Stimulated activated CD4-positive, alpha-beta T cell treated with anti-CD3 and anti-CD28 coated beads, Interleukin-2, amount 100 ng/mL, for 24 hours (primary cell): ENCODE results near the gene IL36A.

Experiments used
- DNase-seq, 2 donors: peaks; one replicate each; pipeline ENCODE4 v3.0.0-alpha.2; 2020

The IL36A gene

DNA sequence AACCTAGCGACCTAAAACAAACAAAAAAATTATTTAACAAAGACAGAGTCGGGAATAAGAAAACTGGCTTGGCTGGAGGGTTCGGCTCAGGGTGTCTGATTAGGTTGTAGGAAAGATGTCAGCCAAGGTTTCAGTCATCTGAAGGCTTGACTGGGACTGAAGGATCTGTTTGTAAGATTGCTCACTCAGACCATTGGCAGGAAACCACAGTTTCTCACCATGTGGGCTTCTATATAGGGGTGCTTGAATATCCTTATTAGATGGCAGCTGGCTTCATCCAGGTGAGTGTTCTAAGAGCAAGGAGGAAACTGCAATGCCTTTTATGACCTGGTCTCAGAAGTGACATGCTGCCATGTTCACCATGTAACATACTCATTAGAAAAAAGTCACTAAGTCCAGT lies 48.4 kb downstream of the IL36A start:
- DNase-seq, result no peak

DNA sequence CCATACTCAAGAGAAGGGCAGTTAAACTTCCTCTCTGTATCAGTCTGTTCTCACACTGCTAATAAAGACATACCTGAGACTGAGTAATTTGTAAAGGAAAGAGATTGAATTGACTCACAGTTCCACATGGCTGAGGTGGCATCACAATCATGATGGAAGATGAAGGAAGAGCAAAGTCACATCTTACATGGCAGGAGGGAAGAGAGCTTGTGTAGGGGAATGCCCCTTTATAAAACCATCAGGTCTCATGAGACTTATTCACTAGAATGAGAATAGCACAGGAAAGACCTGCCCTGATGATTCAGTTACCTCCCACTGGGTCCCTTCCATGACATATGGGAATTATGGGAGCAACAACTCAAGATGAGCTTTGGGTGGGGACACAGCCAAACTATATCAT lies 48.8 kb downstream of the IL36A start:
- DNase-seq, result no peak

GRCh38 chr2:113056521-113056920 lies 51.3 kb downstream of the IL36A start:
- no peak for DNase-seq

- no peak for DNase-seq
These were observed 51.9 kb downstream of the IL36A start for GRCh38 chr2:113057117-113057516.
